Spleen (tissue), 7 donors: ENCODE measurements around the gene ZNF804A.

ENCODE experiments used
- POLR2A ChIP-seq, 3 donors: fragments of 450-650 bp; IDR thresholded peaks; one replicate each; pipeline ENCODE4 v1.5.1; 2017; ENCODE audit warnings: antibody characterized with exemption in 3 of 3, mild to moderate bottlenecking in 1 of 3
- POLR2AphosphoS5 ChIP-seq, 3 donors: sonication (generic); formaldehyde crosslinking; IDR thresholded peaks; one replicate each; pipeline ENCODE4 v1.5.1; 2017; ENCODE audit warnings: antibody characterized with exemption in 3 of 3
- TF ChIP-seq, protein P1 (sequence below), 11 experiments: fragments of 200-600 bp in 7 of 11; fragments of 450-650 bp in 4 of 11; sonication (generic) in 4 of 11; IDR thresholded peaks in 8 of 11; conservative IDR thresholded peaks in 3 of 11; 1 replicate in 7 of 11; 2 replicates in 4 of 11; pipeline versions ENCODE4 v1.4.0 to v1.8.0; 2016 to 2021; ENCODE audit warnings: antibody characterized with exemption in 11 of 11, inconsistent platforms in 4 of 11, mild to moderate bottlenecking in 1 of 11
- donor health status: DM: no; HTN: no; CAD: no; lungs with moderate emphysema.
- donor health status: DM: no; HTN: no; CAD: no.
- donor health status: DM: no; HTN: no; CAD: no.

GRCh38 chr2:184860744-184861143, 262.4 kb downstream of the ZNF804A start:
- TF ChIP-seq, protein P1, sequence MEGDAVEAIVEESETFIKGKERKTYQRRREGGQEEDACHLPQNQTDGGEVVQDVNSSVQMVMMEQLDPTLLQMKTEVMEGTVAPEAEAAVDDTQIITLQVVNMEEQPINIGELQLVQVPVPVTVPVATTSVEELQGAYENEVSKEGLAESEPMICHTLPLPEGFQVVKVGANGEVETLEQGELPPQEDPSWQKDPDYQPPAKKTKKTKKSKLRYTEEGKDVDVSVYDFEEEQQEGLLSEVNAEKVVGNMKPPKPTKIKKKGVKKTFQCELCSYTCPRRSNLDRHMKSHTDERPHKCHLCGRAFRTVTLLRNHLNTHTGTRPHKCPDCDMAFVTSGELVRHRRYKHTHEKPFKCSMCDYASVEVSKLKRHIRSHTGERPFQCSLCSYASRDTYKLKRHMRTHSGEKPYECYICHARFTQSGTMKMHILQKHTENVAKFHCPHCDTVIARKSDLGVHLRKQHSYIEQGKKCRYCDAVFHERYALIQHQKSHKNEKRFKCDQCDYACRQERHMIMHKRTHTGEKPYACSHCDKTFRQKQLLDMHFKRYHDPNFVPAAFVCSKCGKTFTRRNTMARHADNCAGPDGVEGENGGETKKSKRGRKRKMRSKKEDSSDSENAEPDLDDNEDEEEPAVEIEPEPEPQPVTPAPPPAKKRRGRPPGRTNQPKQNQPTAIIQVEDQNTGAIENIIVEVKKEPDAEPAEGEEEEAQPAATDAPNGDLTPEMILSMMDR (IDR thresholded peaks at IDR 0.05 in 8 of 11, conservative IDR thresholded peaks at IDR 0.05 in 3 of 11), result no peak
- no peak for TF ChIP-seq POLR2A (IDR thresholded peaks at IDR 0.05)
- no peak for TF ChIP-seq POLR2AphosphoS5 (IDR thresholded peaks at IDR 0.05)
